Small intestine (tissue), 7 donors: ENCODE data around the gene EGLN1. TPM values are rescaled to one million over a fixed set of nuclear protein-coding genes. Genes with fewer than 3 reads are reported as not detected.
A peak's percentile ranks its signal among the peaks of the same experiment; 100 is the strongest.

Experiments
- DNase-seq, 2 donors: peaks; one replicate each; pipeline versions ENCODE4 v3.0.0 to v3.0.0-alpha.2; 2013
- FAIRE-seq: peaks from 2 replicates; lab custom pipeline; 2012; peaks lifted over from hg19 to GRCh38; lab: Jason Lieb, UNC
- H3K27ac ChIP-seq, 3 donors: one replicate each; pipeline ENCODE4 v1.5.1; 2013; ENCODE audit warnings: low read length in 2 of 3, mild to moderate bottlenecking in 2 of 3, control low read depth in 1 of 3, inconsistent platforms in 1 of 3, low read depth in 1 of 3, moderate library complexity in 1 of 3
- H3K27me3 ChIP-seq, 3 donors: one replicate each; pipeline ENCODE4 v1.6.1; 2013; ENCODE audit warnings: low read length in 3 of 3, inconsistent platforms in 1 of 3; ENCODE audit not compliant: control insufficient read depth in 3 of 3, insufficient read depth in 3 of 3
- H3K36me3 ChIP-seq, 3 donors: one replicate each; pipeline ENCODE4 v1.6.1; 2013; ENCODE audit warnings: low read length in 3 of 3, inconsistent platforms in 1 of 3, low read depth in 1 of 3, mild to moderate bottlenecking in 1 of 3, moderate library complexity in 1 of 3; ENCODE audit not compliant: control insufficient read depth in 3 of 3, insufficient read depth in 2 of 3
- H3K4me1 ChIP-seq, 3 donors: one replicate each; pipeline ENCODE4 v1.6.1; 2013; ENCODE audit warnings: low read length in 2 of 3, inconsistent platforms in 1 of 3, low read depth in 1 of 3, mild to moderate bottlenecking in 1 of 3, moderate library complexity in 1 of 3; ENCODE audit not compliant: control insufficient read depth in 3 of 3, insufficient read depth in 2 of 3
- H3K4me3 ChIP-seq, 3 donors: one replicate each; pipeline ENCODE4 v1.5.1; 2013; ENCODE audit warnings: low read length in 3 of 3, control low read depth in 1 of 3, inconsistent platforms in 1 of 3, low read depth in 1 of 3, mild to moderate bottlenecking in 1 of 3, moderate library complexity in 1 of 3
- H3K9me3 ChIP-seq, 2 donors: one replicate each; pipeline ENCODE4 v1.6.1; 2013; ENCODE audit warnings: low read depth in 1 of 2, low read length in 1 of 2; ENCODE audit not compliant: control insufficient read depth in 2 of 2, insufficient read depth in 1 of 2
- WGBS, 3 donors: extraction: QIAGEN DNeasy Blood & Tissue Kit; methylation state at CpG; one replicate each; pipeline ENCODE4 v1.1.7; 2013; 5-methylcytosine and 5-hydroxymethylcytosine counted together
- polyA plus RNA-seq, 4 donors: library from polyadenylated mRNA; stranded (reverse) in 3 of 4; unstranded in 1 of 4; fragments of 200-250 nt in 3 of 4; fragments of 120-200 nt in 1 of 4; gene quantifications; one replicate each; pipeline versions ENCODE4 v1.2.1 to v1.2.3, GENCODE V29; 2013
- donor health status: healthy with polysubstance abuse.
- donor health status: control.
- donor health status: control.
- donor health status: Bipolar disorder and iron deficiency.
- donor health status: healthy.

The EGLN1 gene
- polyA plus RNA-seq, 4 donors: 15.1 to 27.8 (median 22.2) TPM

- DNase-seq: peak; percentile 22 to 31
- Histone ChIP-seq H3K4me1 (peaks cover 0 to 16% (median 13%) of the 10 kb centered on the region in 3 donors), H3K27me3 (no peaks in the 10 kb centered on the region), H3K27ac (no peak overlapping the region), H3K4me3 (peak overlapping the region in 2 of 3 donors; percentile 86 to 90), H3K9me3 (no peaks in the 10 kb centered on the region), H3K36me3 (peaks cover 0 to 6% (median 0%) of the 10 kb centered on the region in 3 donors)
- WGBS, 3 donors: 16 to 53% (median 32%) methylated on average over 21 of the region's 21 CpGs
- FAIRE-seq: no peak
Observed at GRCh38 chr1:231335663-231336602, 86.2 kb downstream of the EGLN1 start.

DNA sequence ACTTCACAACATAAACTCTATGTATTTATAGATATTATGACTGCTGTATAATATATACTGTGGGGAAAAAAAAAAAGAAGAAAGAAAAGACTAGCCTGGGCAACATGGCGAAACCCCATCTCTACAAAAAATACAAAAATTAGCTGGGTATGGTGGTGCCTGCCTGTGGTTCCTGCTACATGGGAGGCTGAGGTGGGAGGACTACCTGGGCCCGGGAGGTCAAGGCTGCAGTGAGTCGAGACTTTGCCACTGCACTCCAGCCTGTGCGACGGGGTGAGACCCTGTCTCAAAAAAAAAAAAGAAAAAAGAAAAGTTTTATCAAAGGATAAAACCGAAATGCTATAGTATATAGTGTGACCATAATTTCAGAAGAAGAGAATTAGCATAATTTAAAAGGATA lies 87.1 kb downstream of the EGLN1 start:
- H3K36me3 ChIP-seq: peaks cover 0 to 4% (median 0%) of the 10 kb centered on the region in 3 donors
- peak overlapping the region in 2 of 3 donors; percentile 6 to 44 for H3K4me3 ChIP-seq
- no peak for FAIRE-seq
- H3K27me3 ChIP-seq: no peaks in the 10 kb centered on the region
- no peak for DNase-seq
- 52 to 82% (median 81%) methylated on average over 6 of the region's 6 CpGs for WGBS, 3 donors
- H3K9me3 ChIP-seq: no peaks in the 10 kb centered on the region
- no peak overlapping the region for H3K27ac ChIP-seq
- peaks cover 0 to 16% (median 13%) of the 10 kb centered on the region in 3 donors for H3K4me1 ChIP-seq

- peaks cover 0 to 16% (median 9%) of the 10 kb centered on the region in 3 donors for H3K4me1 ChIP-seq
- no peak for FAIRE-seq
Observed at GRCh38 chr1:231334079-231334666, 87.9 kb downstream of the EGLN1 start.

GRCh38 chr1:231332761-231333160 lies 89.3 kb downstream of the EGLN1 start:
- no peaks in the 10 kb centered on the region for H3K27me3 ChIP-seq
- peaks cover 0 to 4% (median 0%) of the 10 kb centered on the region in 3 donors for H3K36me3 ChIP-seq
- H3K27ac ChIP-seq: no peak overlapping the region
- peaks cover 0 to 16% (median 9%) of the 10 kb centered on the region in 3 donors for H3K4me1 ChIP-seq
- H3K4me3 ChIP-seq: no peak overlapping the region
- no peak for FAIRE-seq
- DNase-seq: no peak
- 91 to 95% (median 93%) methylated on average over 1 of the region's 1 CpG for WGBS, 3 donors
- no peaks in the 10 kb centered on the region for H3K9me3 ChIP-seq

More at GRCh38 chr1:231334079-231334666, 87.9 kb downstream of the EGLN1 start:
- DNase-seq: no peak
- Histone ChIP-seq H3K27ac (no peak overlapping the region), H3K27me3 (no peaks in the 10 kb centered on the region), H3K9me3 (no peaks in the 10 kb centered on the region), H3K36me3 (peaks cover 0 to 4% (median 0%) of the 10 kb centered on the region in 3 donors), H3K4me3 (peak overlapping the region in 2 of 3 donors; percentile 22 to 44)
- 8 to 52% (median 46%) methylated on average over 1 of the region's 1 CpG for WGBS, 3 donors

DNA sequence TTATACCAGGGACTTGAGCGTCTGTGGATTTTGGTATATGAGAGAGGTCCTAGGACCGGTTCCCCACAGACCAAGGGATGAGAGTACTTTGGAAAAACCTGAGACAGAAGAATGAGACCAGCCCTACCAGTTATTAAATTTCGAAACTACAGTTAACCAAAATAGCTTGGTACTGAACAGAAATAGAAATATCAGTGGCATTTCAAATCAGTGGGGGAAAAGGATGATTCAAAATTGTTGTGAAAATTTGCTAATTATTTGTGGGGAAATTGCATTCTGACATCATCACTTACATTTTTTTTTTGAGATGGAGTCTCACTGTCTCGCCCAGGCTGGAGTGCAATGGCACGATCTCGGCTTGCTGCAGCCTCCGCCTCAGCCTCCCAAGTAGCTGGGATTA lies 92.6 kb downstream of the EGLN1 start:
- 90 to 95% (median 94%) methylated on average over 7 of the region's 7 CpGs for WGBS, 3 donors
- FAIRE-seq (no peak), DNase-seq (no peak)
- no peaks in the 10 kb centered on the region for H3K27me3 ChIP-seq
- no peaks in the 10 kb centered on the region for H3K9me3 ChIP-seq
- H3K4me1 ChIP-seq: no peaks in the 10 kb centered on the region
- H3K36me3 ChIP-seq: peaks cover 0 to 2% (median 0%) of the 10 kb centered on the region in 3 donors
- H3K27ac ChIP-seq: no peak overlapping the region
- no peak overlapping the region for H3K4me3 ChIP-seq

GRCh38 chr1:231327617-231328016 lies 94.5 kb downstream of the EGLN1 start:
- Histone ChIP-seq H3K9me3 (no peaks in the 10 kb centered on the region), H3K27ac (no peak overlapping the region), H3K4me1 (no peaks in the 10 kb centered on the region), H3K27me3 (no peaks in the 10 kb centered on the region), H3K4me3 (no peak overlapping the region), H3K36me3 (peaks cover 0 to 2% (median 0%) of the 10 kb centered on the region in 3 donors)
- WGBS, 3 donors: 79 to 81% (median 81%) methylated on average over 5 of the region's 5 CpGs
- DNase-seq (no peak), FAIRE-seq (no peak)

- DNase-seq (no peak), FAIRE-seq (no peak)
- Histone ChIP-seq H3K4me1 (no peaks in the 10 kb centered on the region), H3K27ac (no peak overlapping the region), H3K9me3 (no peaks in the 10 kb centered on the region), H3K27me3 (no peaks in the 10 kb centered on the region), H3K36me3 (peaks cover 0 to 2% (median 0%) of the 10 kb centered on the region in 3 donors), H3K4me3 (no peak overlapping the region)
- 38 to 58% (median 54%) methylated on average over 1 of the region's 1 CpG for WGBS, 3 donors
Observed at GRCh38 chr1:231326248-231326647, 95.8 kb downstream of the EGLN1 start.

DNA sequence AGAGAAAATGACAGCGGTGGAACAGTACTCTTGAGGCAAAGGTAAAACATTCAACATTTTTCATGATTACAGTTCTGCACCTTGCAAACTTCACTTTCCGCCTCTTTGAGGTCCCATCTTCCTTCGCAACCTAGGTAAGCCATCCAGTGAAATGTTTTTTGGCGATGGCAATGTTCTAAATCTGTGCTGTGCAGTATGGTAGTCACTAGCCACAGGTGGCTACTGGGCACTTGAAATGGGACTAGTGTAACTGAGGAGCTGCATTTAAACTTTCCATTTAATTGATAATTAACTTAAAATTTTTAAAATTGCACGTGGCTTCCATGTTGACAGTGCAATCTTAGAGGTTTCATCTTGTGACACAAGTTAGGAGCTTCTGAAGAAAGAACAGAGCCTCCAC lies 97.4 kb downstream of the EGLN1 start:
- DNase-seq (no peak), FAIRE-seq (no peak)
- Histone ChIP-seq H3K4me1 (no peaks in the 10 kb centered on the region), H3K9me3 (no peaks in the 10 kb centered on the region), H3K4me3 (no peak overlapping the region), H3K36me3 (no peaks in the 10 kb centered on the region), H3K27me3 (no peaks in the 10 kb centered on the region), H3K27ac (no peak overlapping the region)
- WGBS, 3 donors: 82 to 90% (median 87%) methylated on average over 5 of the region's 5 CpGs
